HepG2 (cell line): ENCODE data around the gene VPS11. TPM values are rescaled to one million over a fixed set of nuclear protein-coding genes. Genes with fewer than 3 reads are reported as not detected.

Source experiments
- FOXP1 ChIP-seq, 2 experiments: fragments of 450-650 bp in 1 of 2; IDR thresholded peaks; 2 replicates each; pipeline ENCODE4 v1.6.1; 2017 to 2018; ENCODE audit warnings: antibody characterized with exemption in 1 of 2
- GTF2F1 ChIP-seq: fragments of 150-350 bp; IDR thresholded peaks from 2 replicates; pipeline ENCODE4 v1.6.1; 2014; ENCODE audit warnings: low read length
- HDAC6 ChIP-seq: fragments of 200-600 bp; sonication (generic); IDR thresholded peaks from 2 replicates; pipeline ENCODE4 v1.7.0; 2017; ENCODE audit warnings: mild to moderate bottlenecking, antibody characterized with exemption, low read length, low read depth
- KAT2B ChIP-seq: fragments of 150-350 bp; IDR thresholded peaks from 2 replicates; pipeline ENCODE4 v1.6.1; 2014; ENCODE audit warnings: low read depth, low read length, borderline replicate concordance
- MZF1 ChIP-seq: sonication (generic); formaldehyde crosslinking; IDR thresholded peaks from 2 replicates; pipeline ENCODE4 v1.8.1; 2023; ENCODE audit warnings: mild to moderate bottlenecking, missing genetic modification reagents, borderline replicate concordance
- NAIF1 ChIP-seq: sonication (generic); formaldehyde crosslinking; IDR thresholded peaks from 2 replicates; pipeline ENCODE4 v1.5.0; 2020; ENCODE audit warnings: mild to moderate bottlenecking, missing genetic modification reagents, borderline replicate concordance
- NBN ChIP-seq: fragments of 450-650 bp; conservative IDR thresholded peaks from 2 replicates; pipeline ENCODE4 v1.6.1; 2017
- POLR2A ChIP-seq, 2 experiments: IDR thresholded peaks; 2 replicates each; pipeline ENCODE4 v1.6.1; 2011; ENCODE audit warnings: low read depth in 2 of 2, low read length in 2 of 2, mild to moderate bottlenecking in 1 of 2, moderate library complexity in 1 of 2; ENCODE audit not compliant: insufficient read depth in 1 of 2
- SAFB2 ChIP-seq: sonication (generic); formaldehyde crosslinking; IDR thresholded peaks from 2 replicates; pipeline ENCODE4 v1.5.1; 2020; ENCODE audit warnings: missing genetic modification reagents, low read depth, mild to moderate bottlenecking, borderline replicate concordance
- SOX6 ChIP-seq, 2 experiments: fragments of 450-650 bp in 1 of 2; sonication (generic) in 1 of 2; formaldehyde crosslinking in 1 of 2; IDR thresholded peaks; 2 replicates each; pipeline versions ENCODE4 v1.4.0 to v1.6.1; 2017 to 2020; ENCODE audit warnings: antibody characterized with exemption in 1 of 2, mild to moderate bottlenecking in 1 of 2, missing genetic modification reagents in 1 of 2
- ZNF556 ChIP-seq: sonication (generic); formaldehyde crosslinking; IDR thresholded peaks from 2 replicates; pipeline ENCODE4 v1.4.0; 2020; ENCODE audit warnings: mild to moderate bottlenecking, missing genetic modification reagents, borderline replicate concordance
- ZNF605 ChIP-seq: sonication (generic); formaldehyde crosslinking; IDR thresholded peaks from 2 replicates; pipeline ENCODE4 v1.8.0; 2022; ENCODE audit warnings: mild to moderate bottlenecking, missing genetic modification reagents
- polyA plus RNA-seq, 8 experiments: library from polyadenylated mRNA; depleted of rRNA in 3 of 8; stranded (reverse) in 7 of 8; unstranded in 1 of 8; fragments of >200 nt; fragmentation: Illumina TruSeq in 4 of 8; extraction: Trizol in 4 of 8; gene quantifications; 2 replicates each; pipeline versions ENCODE4 v1.2.1 to v1.2.3, GENCODE V29; 2011 to 2016; ENCODE audit warnings: low read depth in 4 of 8, missing spikeins in 1 of 8, mixed read lengths in 1 of 8; ENCODE audit not compliant: insufficient read depth in 1 of 8
- total RNA-seq, 5 experiments: library from RNA; depleted of rRNA; stranded (reverse); fragments of >200 nt; fragmentation: Illumina TruSeq; extraction: Trizol; gene quantifications; 2 replicates each; pipeline ENCODE4 v1.2.3, GENCODE V29; 2016; ENCODE audit warnings: low read depth in 1 of 5
- TF ChIP-seq, protein P1 (sequence below): sonication (generic); formaldehyde crosslinking; IDR thresholded peaks from 2 replicates; pipeline ENCODE4 v1.8.0; 2022; ENCODE audit warnings: mild to moderate bottlenecking, missing genetic modification reagents; ENCODE audit not compliant: insufficient replicate concordance
- TF ChIP-seq, protein P2 (sequence below): sonication (generic); formaldehyde crosslinking; IDR thresholded peaks from 2 replicates; pipeline ENCODE4 v1.4.0; 2020; ENCODE audit warnings: missing genetic modification reagents
- TF ChIP-seq, protein P3 (sequence below): sonication (generic); formaldehyde crosslinking; IDR thresholded peaks from 2 replicates; pipeline ENCODE4; 2020; ENCODE audit warnings: missing genetic modification reagents, mild to moderate bottlenecking, borderline replicate concordance
- TF ChIP-seq, protein P4 (sequence below): sonication (generic); formaldehyde crosslinking; IDR thresholded peaks from 2 replicates; pipeline ENCODE4 v1.4.0; 2020; ENCODE audit warnings: missing genetic modification reagents

The VPS11 gene
- total and polyA plus RNA-seq, 2 of the 13 experiments (the other 11 are each of a cell fraction or from before 2014, with no cell fraction given), result 13.7 to 21.6 TPM

DNA sequence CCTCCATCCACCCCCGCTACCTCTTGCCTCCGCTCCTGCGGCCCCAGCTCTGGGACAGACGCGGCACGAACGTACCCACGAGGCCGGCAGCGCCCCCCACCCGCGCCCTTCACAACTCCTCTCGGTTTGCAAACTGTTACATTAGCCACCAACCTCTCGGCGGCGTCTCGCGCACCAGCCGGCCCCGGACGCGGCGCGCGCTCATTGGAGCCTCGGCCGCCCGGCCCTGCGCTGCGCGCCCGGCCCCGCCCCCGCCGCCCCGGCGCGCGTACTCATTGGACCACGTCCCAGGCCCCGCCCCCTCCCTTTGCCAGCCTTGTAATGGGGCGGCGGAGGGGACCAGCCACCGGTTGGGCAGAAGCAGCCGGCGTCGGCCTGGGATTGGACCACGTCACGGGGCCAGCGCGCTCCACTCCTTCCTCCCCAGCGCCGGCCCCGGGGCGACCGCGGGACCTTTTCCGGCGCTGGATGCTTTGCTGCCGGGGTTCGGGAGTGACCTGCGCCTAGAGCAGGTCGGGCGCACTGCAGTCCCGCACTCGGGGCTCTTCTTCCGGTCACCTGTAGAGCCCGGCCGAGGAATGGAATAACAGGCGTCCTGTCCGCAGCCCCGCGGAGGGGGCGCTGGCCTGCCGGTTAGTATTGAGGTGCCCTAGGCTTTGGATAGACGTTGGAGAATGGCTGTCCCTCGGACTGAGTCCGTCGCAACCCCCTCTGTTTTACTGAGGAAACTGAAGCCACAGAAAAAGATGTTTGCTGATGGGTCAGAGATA is 10.4 kb upstream of the VPS11 start, which contains the start of gene HYOU1 (continued):
- TF ChIP-seq ZNF605 (CRISPR knock-in tag) (0 out of 2 replicates have a peak, but pooled peaks have one; percentile 17), GTF2F1 (no peak), NAIF1 (CRISPR knock-in tag) (no peak), MZF1 (CRISPR knock-in tag) (no peak), HDAC6 (no peak), SAFB2 (CRISPR knock-in tag) (no peak; the same call in 1 of the 2 replicates), FOXP1 (IDR thresholded peaks at IDR 0.05) (no peak), FOXP1 (CRISPR knock-in tag; IDR thresholded peaks at IDR 0.05) (peak; percentile 8; the same call in 1 of the 2 replicates), ZNF556 (CRISPR knock-in tag) (no peak), SOX6 (IDR thresholded peaks at IDR 0.05) (no peak), SOX6 (CRISPR knock-in tag; IDR thresholded peaks at IDR 0.05) (peak; percentile 43; the same call in 1 of the 2 replicates), POLR2A (IDR thresholded peaks at IDR 0.05; ENCODE audit: insufficient read depth in 1 of 2, low read depth in 2 of 2, low read length in 2 of 2) (peak; percentile 72 to 75), NBN (no peak), KAT2B (no peak)
- TF ChIP-seq, protein P1, sequence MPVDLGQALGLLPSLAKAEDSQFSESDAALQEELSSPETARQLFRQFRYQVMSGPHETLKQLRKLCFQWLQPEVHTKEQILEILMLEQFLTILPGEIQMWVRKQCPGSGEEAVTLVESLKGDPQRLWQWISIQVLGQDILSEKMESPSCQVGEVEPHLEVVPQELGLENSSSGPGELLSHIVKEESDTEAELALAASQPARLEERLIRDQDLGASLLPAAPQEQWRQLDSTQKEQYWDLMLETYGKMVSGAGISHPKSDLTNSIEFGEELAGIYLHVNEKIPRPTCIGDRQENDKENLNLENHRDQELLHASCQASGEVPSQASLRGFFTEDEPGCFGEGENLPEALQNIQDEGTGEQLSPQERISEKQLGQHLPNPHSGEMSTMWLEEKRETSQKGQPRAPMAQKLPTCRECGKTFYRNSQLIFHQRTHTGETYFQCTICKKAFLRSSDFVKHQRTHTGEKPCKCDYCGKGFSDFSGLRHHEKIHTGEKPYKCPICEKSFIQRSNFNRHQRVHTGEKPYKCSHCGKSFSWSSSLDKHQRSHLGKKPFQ (CRISPR knock-in tag), result no peak
- TF ChIP-seq, protein P2, sequence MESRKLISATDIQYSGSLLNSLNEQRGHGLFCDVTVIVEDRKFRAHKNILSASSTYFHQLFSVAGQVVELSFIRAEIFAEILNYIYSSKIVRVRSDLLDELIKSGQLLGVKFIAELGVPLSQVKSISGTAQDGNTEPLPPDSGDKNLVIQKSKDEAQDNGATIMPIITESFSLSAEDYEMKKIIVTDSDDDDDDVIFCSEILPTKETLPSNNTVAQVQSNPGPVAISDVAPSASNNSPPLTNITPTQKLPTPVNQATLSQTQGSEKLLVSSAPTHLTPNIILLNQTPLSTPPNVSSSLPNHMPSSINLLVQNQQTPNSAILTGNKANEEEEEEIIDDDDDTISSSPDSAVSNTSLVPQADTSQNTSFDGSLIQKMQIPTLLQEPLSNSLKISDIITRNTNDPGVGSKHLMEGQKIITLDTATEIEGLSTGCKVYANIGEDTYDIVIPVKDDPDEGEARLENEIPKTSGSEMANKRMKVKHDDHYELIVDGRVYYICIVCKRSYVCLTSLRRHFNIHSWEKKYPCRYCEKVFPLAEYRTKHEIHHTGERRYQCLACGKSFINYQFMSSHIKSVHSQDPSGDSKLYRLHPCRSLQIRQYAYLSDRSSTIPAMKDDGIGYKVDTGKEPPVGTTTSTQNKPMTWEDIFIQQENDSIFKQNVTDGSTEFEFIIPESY (CRISPR knock-in tag), result peak; percentile 50; the same call in 1 of the 2 replicates
- TF ChIP-seq, protein P3, sequence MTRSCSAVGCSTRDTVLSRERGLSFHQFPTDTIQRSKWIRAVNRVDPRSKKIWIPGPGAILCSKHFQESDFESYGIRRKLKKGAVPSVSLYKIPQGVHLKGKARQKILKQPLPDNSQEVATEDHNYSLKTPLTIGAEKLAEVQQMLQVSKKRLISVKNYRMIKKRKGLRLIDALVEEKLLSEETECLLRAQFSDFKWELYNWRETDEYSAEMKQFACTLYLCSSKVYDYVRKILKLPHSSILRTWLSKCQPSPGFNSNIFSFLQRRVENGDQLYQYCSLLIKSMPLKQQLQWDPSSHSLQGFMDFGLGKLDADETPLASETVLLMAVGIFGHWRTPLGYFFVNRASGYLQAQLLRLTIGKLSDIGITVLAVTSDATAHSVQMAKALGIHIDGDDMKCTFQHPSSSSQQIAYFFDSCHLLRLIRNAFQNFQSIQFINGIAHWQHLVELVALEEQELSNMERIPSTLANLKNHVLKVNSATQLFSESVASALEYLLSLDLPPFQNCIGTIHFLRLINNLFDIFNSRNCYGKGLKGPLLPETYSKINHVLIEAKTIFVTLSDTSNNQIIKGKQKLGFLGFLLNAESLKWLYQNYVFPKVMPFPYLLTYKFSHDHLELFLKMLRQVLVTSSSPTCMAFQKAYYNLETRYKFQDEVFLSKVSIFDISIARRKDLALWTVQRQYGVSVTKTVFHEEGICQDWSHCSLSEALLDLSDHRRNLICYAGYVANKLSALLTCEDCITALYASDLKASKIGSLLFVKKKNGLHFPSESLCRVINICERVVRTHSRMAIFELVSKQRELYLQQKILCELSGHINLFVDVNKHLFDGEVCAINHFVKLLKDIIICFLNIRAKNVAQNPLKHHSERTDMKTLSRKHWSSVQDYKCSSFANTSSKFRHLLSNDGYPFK (CRISPR knock-in tag), result no peak; the same call in 1 of the 2 replicates
- TF ChIP-seq, protein P4, sequence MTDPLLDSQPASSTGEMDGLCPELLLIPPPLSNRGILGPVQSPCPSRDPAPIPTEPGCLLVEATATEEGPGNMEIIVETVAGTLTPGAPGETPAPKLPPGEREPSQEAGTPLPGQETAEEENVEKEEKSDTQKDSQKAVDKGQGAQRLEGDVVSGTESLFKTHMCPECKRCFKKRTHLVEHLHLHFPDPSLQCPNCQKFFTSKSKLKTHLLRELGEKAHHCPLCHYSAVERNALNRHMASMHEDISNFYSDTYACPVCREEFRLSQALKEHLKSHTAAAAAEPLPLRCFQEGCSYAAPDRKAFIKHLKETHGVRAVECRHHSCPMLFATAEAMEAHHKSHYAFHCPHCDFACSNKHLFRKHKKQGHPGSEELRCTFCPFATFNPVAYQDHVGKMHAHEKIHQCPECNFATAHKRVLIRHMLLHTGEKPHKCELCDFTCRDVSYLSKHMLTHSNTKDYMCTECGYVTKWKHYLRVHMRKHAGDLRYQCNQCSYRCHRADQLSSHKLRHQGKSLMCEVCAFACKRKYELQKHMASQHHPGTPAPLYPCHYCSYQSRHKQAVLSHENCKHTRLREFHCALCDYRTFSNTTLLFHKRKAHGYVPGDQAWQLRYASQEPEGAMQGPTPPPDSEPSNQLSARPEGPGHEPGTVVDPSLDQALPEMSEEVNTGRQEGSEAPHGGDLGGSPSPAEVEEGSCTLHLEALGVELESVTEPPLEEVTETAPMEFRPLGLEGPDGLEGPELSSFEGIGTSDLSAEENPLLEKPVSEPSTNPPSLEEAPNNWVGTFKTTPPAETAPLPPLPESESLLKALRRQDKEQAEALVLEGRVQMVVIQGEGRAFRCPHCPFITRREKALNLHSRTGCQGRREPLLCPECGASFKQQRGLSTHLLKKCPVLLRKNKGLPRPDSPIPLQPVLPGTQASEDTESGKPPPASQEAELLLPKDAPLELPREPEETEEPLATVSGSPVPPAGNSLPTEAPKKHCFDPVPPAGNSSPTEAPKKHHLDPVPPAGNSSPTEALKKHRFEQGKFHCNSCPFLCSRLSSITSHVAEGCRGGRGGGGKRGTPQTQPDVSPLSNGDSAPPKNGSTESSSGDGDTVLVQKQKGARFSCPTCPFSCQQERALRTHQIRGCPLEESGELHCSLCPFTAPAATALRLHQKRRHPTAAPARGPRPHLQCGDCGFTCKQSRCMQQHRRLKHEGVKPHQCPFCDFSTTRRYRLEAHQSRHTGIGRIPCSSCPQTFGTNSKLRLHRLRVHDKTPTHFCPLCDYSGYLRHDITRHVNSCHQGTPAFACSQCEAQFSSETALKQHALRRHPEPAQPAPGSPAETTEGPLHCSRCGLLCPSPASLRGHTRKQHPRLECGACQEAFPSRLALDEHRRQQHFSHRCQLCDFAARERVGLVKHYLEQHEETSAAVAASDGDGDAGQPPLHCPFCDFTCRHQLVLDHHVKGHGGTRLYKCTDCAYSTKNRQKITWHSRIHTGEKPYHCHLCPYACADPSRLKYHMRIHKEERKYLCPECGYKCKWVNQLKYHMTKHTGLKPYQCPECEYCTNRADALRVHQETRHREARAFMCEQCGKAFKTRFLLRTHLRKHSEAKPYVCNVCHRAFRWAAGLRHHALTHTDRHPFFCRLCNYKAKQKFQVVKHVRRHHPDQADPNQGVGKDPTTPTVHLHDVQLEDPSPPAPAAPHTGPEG, result no peak
